GM12891 (cell line): ENCODE data around the gene CFAP53.

Experiments used
- DNase-seq: peaks from one replicate; pipeline ENCODE4 v3.0.0; 2011; ENCODE audit warnings: low spot score; ENCODE audit not compliant: insufficient read length
- FAIRE-seq: peaks from 2 replicates; lab custom pipeline; 2011; peaks lifted over from hg19 to GRCh38; lab: Jason Lieb, UNC
- PAX5 ChIP-seq: IDR thresholded peaks from 2 replicates; pipeline ENCODE4 v1.6.1; 2011; ENCODE audit warnings: low read length, moderate library complexity, mild to moderate bottlenecking; ENCODE audit not compliant: insufficient read depth, severe bottlenecking
- POLR2A ChIP-seq: IDR thresholded peaks from 2 replicates; pipeline ENCODE4 v1.6.1; 2011; ENCODE audit warnings: low read depth, low read length, control low read depth
- POLR2AphosphoS5 ChIP-seq: IDR thresholded peaks from 2 replicates; pipeline ENCODE4 v1.6.1; 2011; ENCODE audit warnings: low read depth, low read length, control low read depth
- POU2F2 ChIP-seq: IDR thresholded peaks from 2 replicates; pipeline ENCODE4 v1.6.1; 2011; ENCODE audit warnings: low read depth, mild to moderate bottlenecking, control low read depth, low read length, moderate library complexity
- SPI1 ChIP-seq: IDR thresholded peaks from 2 replicates; pipeline ENCODE4 v1.6.1; 2011; ENCODE audit warnings: low read depth, low read length, control low read depth
- TAF1 ChIP-seq: IDR thresholded peaks from 2 replicates; pipeline ENCODE4 v1.6.1; 2011; ENCODE audit warnings: low read depth, low read length, control low read depth

Gene CFAP53

GRCh38 chr18:50195689-50196088 is 70.6 kb downstream of the CFAP53 start:
- DNase-seq: no peak
- no peak for FAIRE-seq
- TF ChIP-seq TAF1 (no peak), POU2F2 (no peak), POLR2AphosphoS5 (no peak), POLR2A (no peak), SPI1 (no peak), PAX5 (no peak)

- no peak for TF ChIP-seq POU2F2
- no peak for TF ChIP-seq SPI1
- TF ChIP-seq TAF1: no peak
- no peak for TF ChIP-seq POLR2A
- no peak for TF ChIP-seq PAX5
- TF ChIP-seq POLR2AphosphoS5: no peak
- DNase-seq (peak; percentile 75), FAIRE-seq (peak; percentile 40)
Measured at GRCh38 chr18:50194631-50195532, 71.4 kb downstream of the CFAP53 start, which contains the start of gene MYO5B. TSS of gene MYO5B (minus strand) at chr18:50195147. CDS start at chr18:50194793, 354 bp downstream.

- DNase-seq (no peak), FAIRE-seq (no peak)
Measured at GRCh38 chr18:50193796-50194630, 72.3 kb downstream of the CFAP53 start.

GRCh38 chr18:50192995-50193795 is 73.1 kb downstream of the CFAP53 start:
- TF ChIP-seq POU2F2 (no peak), POLR2AphosphoS5 (no peak), POLR2A (no peak), PAX5 (no peak), TAF1 (no peak), SPI1 (no peak)
- peak; percentile 16 for FAIRE-seq
- DNase-seq: no peak

More at GRCh38 chr18:50193796-50194630, 72.3 kb downstream of the CFAP53 start:
- no peak for TF ChIP-seq SPI1
- TF ChIP-seq POU2F2: no peak
- no peak for TF ChIP-seq TAF1
- no peak for TF ChIP-seq POLR2A
- TF ChIP-seq POLR2AphosphoS5: no peak
- TF ChIP-seq PAX5: no peak

GRCh38 chr18:50190926-50191325 is 75.4 kb downstream of the CFAP53 start:
- FAIRE-seq: no peak

GRCh38 chr18:50190236-50190635 is 76.1 kb downstream of the CFAP53 start:
- TF ChIP-seq PAX5: no peak
- TF ChIP-seq TAF1: no peak
- no peak for TF ChIP-seq POLR2AphosphoS5
- no peak for TF ChIP-seq POLR2A
- TF ChIP-seq POU2F2: no peak
- TF ChIP-seq SPI1: no peak
- FAIRE-seq: peak; percentile 51

More at GRCh38 chr18:50190926-50191325, 75.4 kb downstream of the CFAP53 start:
- no peak for DNase-seq
- TF ChIP-seq POU2F2: no peak
- no peak for TF ChIP-seq POLR2AphosphoS5
- TF ChIP-seq PAX5: no peak
- TF ChIP-seq TAF1: no peak
- no peak for TF ChIP-seq SPI1
- no peak for TF ChIP-seq POLR2A

GRCh38 chr18:50189160-50189559 is 77.1 kb downstream of the CFAP53 start:
- no peak for TF ChIP-seq POLR2AphosphoS5
- TF ChIP-seq PAX5: no peak
- TF ChIP-seq POU2F2: no peak
- peak; percentile 54 for TF ChIP-seq SPI1
- no peak for TF ChIP-seq TAF1
- DNase-seq: no peak
- no peak for FAIRE-seq

More at GRCh38 chr18:50190236-50190635, 76.1 kb downstream of the CFAP53 start:
- no peak for DNase-seq

- FAIRE-seq (no peak), DNase-seq (no peak)
- TF ChIP-seq POLR2AphosphoS5 (no peak), POU2F2 (no peak), POLR2A (no peak), SPI1 (no peak), PAX5 (no peak), TAF1 (no peak)
Measured at GRCh38 chr18:50188652-50189051, 77.6 kb downstream of the CFAP53 start.
